Measurements from ENCODE around the gene DNM3. TPM values are rescaled to one million over a fixed set of nuclear protein-coding genes. Genes with fewer than 3 reads are reported as not detected.

Gene DNM3
- total RNA-seq, 2 experiments from 2014 or later, result 1.7 to 2.2 TPM

- ATAC-seq (no peak), DNase-seq (no peak)
- Mint-ChIP-seq H3K36me3 (peaks cover 12% of the 10 kb centered on the region), H3K9me3 (ENCODE audit: low read depth) (peaks cover 12% of the 10 kb centered on the region), H3K27ac (no peak overlapping the region), H3K27me3 (no peaks in the 10 kb centered on the region), H3K4me1 (no peaks in the 10 kb centered on the region), H3K4me3 (no peak overlapping the region)
- CTCF ChIA-PET, result no interaction called here
Measured at GRCh38 chr1:172203902-172204301, 362.6 kb downstream of the DNM3 start.

GRCh38 chr1:172206256-172206655 lies 365.0 kb downstream of the DNM3 start:
- no peaks in the 10 kb centered on the region for H3K36me3 Mint-ChIP-seq
- H3K4me3 Mint-ChIP-seq, result no peak overlapping the region
- H3K9me3 Mint-ChIP-seq (ENCODE audit: low read depth), result no peaks in the 10 kb centered on the region
- no peaks in the 10 kb centered on the region for H3K27me3 Mint-ChIP-seq
- DNase-seq (no peak), ATAC-seq (no peak)
- no peak overlapping the region for H3K27ac Mint-ChIP-seq
- CTCF ChIA-PET, result no interaction called here
- no peaks in the 10 kb centered on the region for H3K4me1 Mint-ChIP-seq

- ATAC-seq (no peak), DNase-seq (no peak)
- Mint-ChIP-seq H3K27ac (no peak overlapping the region), H3K27me3 (no peaks in the 10 kb centered on the region), H3K9me3 (ENCODE audit: low read depth) (no peaks in the 10 kb centered on the region), H3K4me1 (no peaks in the 10 kb centered on the region), H3K4me3 (no peak overlapping the region), H3K36me3 (no peaks in the 10 kb centered on the region)
- CTCF ChIA-PET, result no interaction called here
Measured at GRCh38 chr1:172208635-172209034, 367.3 kb downstream of the DNM3 start.

- Mint-ChIP-seq H3K4me1 (no peaks in the 10 kb centered on the region), H3K27me3 (no peaks in the 10 kb centered on the region), H3K27ac (no peak overlapping the region), H3K9me3 (ENCODE audit: low read depth) (no peaks in the 10 kb centered on the region), H3K4me3 (no peak overlapping the region), H3K36me3 (no peaks in the 10 kb centered on the region)
- CTCF ChIA-PET, result no interaction called here
- DNase-seq, result no peak
- no peak for ATAC-seq
Measured at GRCh38 chr1:172211221-172211620, 369.9 kb downstream of the DNM3 start.

- Mint-ChIP-seq H3K9me3 (ENCODE audit: low read depth) (no peaks in the 10 kb centered on the region), H3K27me3 (no peaks in the 10 kb centered on the region), H3K4me1 (no peaks in the 10 kb centered on the region), H3K27ac (no peak overlapping the region), H3K36me3 (no peaks in the 10 kb centered on the region), H3K4me3 (no peak overlapping the region)
- ATAC-seq (no peak), DNase-seq (no peak)
- CTCF ChIA-PET, result no interaction called here
Measured at GRCh38 chr1:172212124-172212523, 370.8 kb downstream of the DNM3 start.

GRCh38 chr1:172215006-172215405 lies 373.7 kb downstream of the DNM3 start:
- CTCF ChIA-PET, result no interaction called here
- Mint-ChIP-seq H3K4me3 (no peak overlapping the region), H3K36me3 (no peaks in the 10 kb centered on the region), H3K27me3 (no peaks in the 10 kb centered on the region), H3K4me1 (no peaks in the 10 kb centered on the region), H3K27ac (no peak overlapping the region), H3K9me3 (ENCODE audit: low read depth) (no peaks in the 10 kb centered on the region)
- DNase-seq (no peak), ATAC-seq (no peak)

- Mint-ChIP-seq H3K4me3 (no peak overlapping the region), H3K27me3 (no peaks in the 10 kb centered on the region), H3K4me1 (no peaks in the 10 kb centered on the region), H3K36me3 (peaks cover 3% of the 10 kb centered on the region), H3K9me3 (ENCODE audit: low read depth) (no peaks in the 10 kb centered on the region), H3K27ac (no peak overlapping the region)
- ATAC-seq, result no peak
- DNase-seq, result no peak
- CTCF ChIA-PET, result no interaction called here
Measured at GRCh38 chr1:172219966-172220365, 378.7 kb downstream of the DNM3 start.

- ATAC-seq (no peak), DNase-seq (no peak)
- peaks cover 5% of the 10 kb centered on the region for H3K36me3 Mint-ChIP-seq
- no peak overlapping the region for H3K27ac Mint-ChIP-seq
- no peak overlapping the region for H3K4me3 Mint-ChIP-seq
- H3K27me3 Mint-ChIP-seq, result no peaks in the 10 kb centered on the region
- no peaks in the 10 kb centered on the region for H3K9me3 Mint-ChIP-seq (ENCODE audit: low read depth)
- no peaks in the 10 kb centered on the region for H3K4me1 Mint-ChIP-seq
- CTCF ChIA-PET, result no interaction called here
Measured at GRCh38 chr1:172220376-172220775, 379.1 kb downstream of the DNM3 start.

GRCh38 chr1:172221436-172221835 lies 380.1 kb downstream of the DNM3 start:
- H3K4me3 Mint-ChIP-seq, result no peak overlapping the region
- H3K27ac Mint-ChIP-seq, result no peak overlapping the region
- H3K4me1 Mint-ChIP-seq, result no peaks in the 10 kb centered on the region
- H3K27me3 Mint-ChIP-seq, result no peaks in the 10 kb centered on the region
- DNase-seq (no peak), ATAC-seq (no peak)
- peaks cover 6% of the 10 kb centered on the region for H3K36me3 Mint-ChIP-seq
- CTCF ChIA-PET, result no interaction called here
- no peaks in the 10 kb centered on the region for H3K9me3 Mint-ChIP-seq (ENCODE audit: low read depth)

- H3K27ac Mint-ChIP-seq, result no peak overlapping the region
- H3K9me3 Mint-ChIP-seq (ENCODE audit: low read depth), result peaks cover under 1% of the 10 kb centered on the region
- no peak overlapping the region for H3K4me3 Mint-ChIP-seq
- ATAC-seq, result no peak
- CTCF ChIA-PET, result no interaction called here
- DNase-seq, result no peak
- peaks cover 3% of the 10 kb centered on the region for H3K4me1 Mint-ChIP-seq
- no peaks in the 10 kb centered on the region for H3K27me3 Mint-ChIP-seq
- H3K36me3 Mint-ChIP-seq, result peaks cover 8% of the 10 kb centered on the region
Measured at GRCh38 chr1:172224871-172225270, 383.6 kb downstream of the DNM3 start.

- Mint-ChIP-seq H3K27me3 (no peaks in the 10 kb centered on the region), H3K27ac (no peak overlapping the region), H3K36me3 (peaks cover 22% of the 10 kb centered on the region), H3K4me3 (no peak overlapping the region), H3K9me3 (ENCODE audit: low read depth) (peaks cover 8% of the 10 kb centered on the region), H3K4me1 (peaks cover 12% of the 10 kb centered on the region)
- CTCF ChIA-PET, result no interaction called here
- DNase-seq, result no peak
- ATAC-seq, result no peak
Measured at GRCh38 chr1:172229942-172230341, 388.6 kb downstream of the DNM3 start.

- DNase-seq (no peak), ATAC-seq (peak; percentile 47)
- Mint-ChIP-seq H3K27me3 (no peaks in the 10 kb centered on the region), H3K4me3 (no peak overlapping the region), H3K9me3 (ENCODE audit: low read depth) (peaks cover 8% of the 10 kb centered on the region), H3K27ac (peak overlapping the region; percentile 41), H3K4me1 (peaks cover 12% of the 10 kb centered on the region), H3K36me3 (peaks cover 19% of the 10 kb centered on the region)
- CTCF ChIA-PET, result no interaction called here
Measured at GRCh38 chr1:172230526-172230925, 389.2 kb downstream of the DNM3 start.

GRCh38 chr1:172236958-172237357 lies 395.7 kb downstream of the DNM3 start:
- Mint-ChIP-seq H3K9me3 (ENCODE audit: low read depth) (no peaks in the 10 kb centered on the region), H3K36me3 (peaks cover 5% of the 10 kb centered on the region), H3K27me3 (no peaks in the 10 kb centered on the region), H3K27ac (no peak overlapping the region), H3K4me1 (no peaks in the 10 kb centered on the region), H3K4me3 (no peak overlapping the region)
- ATAC-seq, result no peak
- DNase-seq, result no peak
- CTCF ChIA-PET, result no interaction called here

GRCh38 chr1:172238158-172238557 lies 396.9 kb downstream of the DNM3 start:
- no peak for DNase-seq
- no peak for ATAC-seq
- Mint-ChIP-seq H3K27ac (no peak overlapping the region), H3K27me3 (no peaks in the 10 kb centered on the region), H3K36me3 (no peaks in the 10 kb centered on the region), H3K4me1 (no peaks in the 10 kb centered on the region), H3K9me3 (ENCODE audit: low read depth) (no peaks in the 10 kb centered on the region), H3K4me3 (no peak overlapping the region)
- CTCF ChIA-PET, result no interaction called here

GRCh38 chr1:172238965-172239364 lies 397.7 kb downstream of the DNM3 start:
- no peak overlapping the region for H3K27ac Mint-ChIP-seq
- ATAC-seq (no peak), DNase-seq (no peak)
- no peaks in the 10 kb centered on the region for H3K27me3 Mint-ChIP-seq
- H3K9me3 Mint-ChIP-seq (ENCODE audit: low read depth), result no peaks in the 10 kb centered on the region
- H3K36me3 Mint-ChIP-seq, result no peaks in the 10 kb centered on the region
- H3K4me3 Mint-ChIP-seq, result no peak overlapping the region
- CTCF ChIA-PET, result no interaction called here
- H3K4me1 Mint-ChIP-seq, result no peaks in the 10 kb centered on the region

Measured in activated CD8-positive, alpha-beta memory T cell treated with anti-CD3 and anti-CD28 coated beads, Interleukin-2, amount 10 ng/mL, durations not matched to agents 7 days and 5 days (primary cell).